Measurements from ENCODE around the gene FGD1. TPM values are rescaled to one million over a fixed set of nuclear protein-coding genes. Genes with fewer than 3 reads are reported as not detected.

FGD1 gene
- total RNA-seq, 1 experiment from 2014 or later, result not detected

- Histone ChIP-seq H4K20me1 (ENCODE audit: insufficient read depth, low read depth, low read length) (no peaks in the 10 kb centered on the region), H3K4me2 (ENCODE audit: low read depth, low read length, poor library complexity, severe bottlenecking) (no peak overlapping the region), H3K4me1 (ENCODE audit: low read length) (peaks cover 10% of the 10 kb centered on the region), H3K4me3 (ENCODE audit: low read length) (no peak overlapping the region), H3K9me3 (ENCODE audit: low read length) (no peaks in the 10 kb centered on the region), H2AFZ (ENCODE audit: low read length) (no peak overlapping the region), H3K9me2 (replicated peaks; ENCODE audit: insufficient read depth, low read length) (no peaks in the 10 kb centered on the region), H3K27ac (ENCODE audit: low read length) (no peak overlapping the region), H3K27me3 (ENCODE audit: low read length) (no peaks in the 10 kb centered on the region), H3K36me3 (ENCODE audit: insufficient read depth, low read length) (no peaks in the 10 kb centered on the region), H3K9ac (ENCODE audit: low read length) (no peak overlapping the region), H3K79me2 (ENCODE audit: low read length) (peaks cover 30% of the 10 kb centered on the region)
- no peak for DNase-seq
These were observed 50.0 kb downstream of the FGD1 start for GRCh38 chrX:54446084-54446483.

- DNase-seq, result no peak
- no peaks in the 10 kb centered on the region for H4K20me1 ChIP-seq (ENCODE audit: insufficient read depth, low read depth, low read length)
- H3K27ac ChIP-seq (ENCODE audit: low read length), result no peak overlapping the region
- no peak overlapping the region for H3K4me2 ChIP-seq (ENCODE audit: low read depth, low read length, poor library complexity, severe bottlenecking)
- no peak overlapping the region for H3K4me3 ChIP-seq (ENCODE audit: low read length)
- peaks cover 39% of the 10 kb centered on the region for H3K79me2 ChIP-seq (ENCODE audit: low read length)
- no peaks in the 10 kb centered on the region for H3K9me3 ChIP-seq (ENCODE audit: low read length)
- H2AFZ ChIP-seq (ENCODE audit: low read length), result no peak overlapping the region
- H3K9me2 ChIP-seq (replicated peaks; ENCODE audit: insufficient read depth, low read length), result no peaks in the 10 kb centered on the region
- peaks cover 10% of the 10 kb centered on the region for H3K4me1 ChIP-seq (ENCODE audit: low read length)
- H3K9ac ChIP-seq (ENCODE audit: low read length), result no peak overlapping the region
- no peaks in the 10 kb centered on the region for H3K36me3 ChIP-seq (ENCODE audit: insufficient read depth, low read length)
- no peaks in the 10 kb centered on the region for H3K27me3 ChIP-seq (ENCODE audit: low read length)
These were observed 51.3 kb downstream of the FGD1 start for GRCh38 chrX:54444752-54445151.

- no peaks in the 10 kb centered on the region for H3K27me3 ChIP-seq (ENCODE audit: low read length)
- H3K79me2 ChIP-seq (ENCODE audit: low read length), result peaks cover 39% of the 10 kb centered on the region
- no peaks in the 10 kb centered on the region for H3K9me2 ChIP-seq (replicated peaks; ENCODE audit: insufficient read depth, low read length)
- H3K36me3 ChIP-seq (ENCODE audit: insufficient read depth, low read length), result no peaks in the 10 kb centered on the region
- H3K4me3 ChIP-seq (ENCODE audit: low read length), result no peak overlapping the region
- DNase-seq, result no peak
- no peak overlapping the region for H2AFZ ChIP-seq (ENCODE audit: low read length)
- no peaks in the 10 kb centered on the region for H3K9me3 ChIP-seq (ENCODE audit: low read length)
- no peak overlapping the region for H3K27ac ChIP-seq (ENCODE audit: low read length)
- peaks cover 14% of the 10 kb centered on the region for H3K4me1 ChIP-seq (ENCODE audit: low read length)
- H4K20me1 ChIP-seq (ENCODE audit: insufficient read depth, low read depth, low read length), result no peaks in the 10 kb centered on the region
- no peak overlapping the region for H3K4me2 ChIP-seq (ENCODE audit: low read depth, low read length, poor library complexity, severe bottlenecking)
- H3K9ac ChIP-seq (ENCODE audit: low read length), result no peak overlapping the region
These were observed 53.2 kb downstream of the FGD1 start for GRCh38 chrX:54442790-54443189.

- Histone ChIP-seq H3K4me1 (ENCODE audit: low read length) (peaks cover 14% of the 10 kb centered on the region), H3K79me2 (ENCODE audit: low read length) (peaks cover 39% of the 10 kb centered on the region), H3K9me2 (replicated peaks; ENCODE audit: insufficient read depth, low read length) (no peaks in the 10 kb centered on the region), H3K36me3 (ENCODE audit: insufficient read depth, low read length) (no peaks in the 10 kb centered on the region), H3K4me2 (ENCODE audit: low read depth, low read length, poor library complexity, severe bottlenecking) (peak within 1 kb of the TSS; percentile 62), H3K9me3 (ENCODE audit: low read length) (no peaks in the 10 kb centered on the region), H3K27me3 (ENCODE audit: low read length) (no peaks in the 10 kb centered on the region), H3K9ac (ENCODE audit: low read length) (peak within 1 kb of the TSS; percentile 84), H3K27ac (ENCODE audit: low read length) (no peak within 1 kb of the TSS), H2AFZ (ENCODE audit: low read length) (peak within 1 kb of the TSS; percentile 69), H4K20me1 (ENCODE audit: insufficient read depth, low read depth, low read length) (no peaks in the 10 kb centered on the region), H3K4me3 (ENCODE audit: low read length) (peak within 1 kb of the TSS; percentile 88)
- DNase-seq, result peak; percentile 90
These were observed 55.8 kb downstream of the FGD1 start, which contains the start of gene TSR2 for GRCh38 chrX:54439960-54440871. Gene TSR2 (plus strand): TSS chrX:54440404. CDS start chrX:54440422, 18 bp downstream.

GRCh38 chrX:54435121-54435520 lies 60.9 kb downstream of the FGD1 start:
- Histone ChIP-seq H3K4me1 (ENCODE audit: low read length) (peaks cover 4% of the 10 kb centered on the region; the same call in 1 of the 2 replicates), H3K79me2 (ENCODE audit: low read length) (no peaks in the 10 kb centered on the region), H3K27me3 (ENCODE audit: low read length) (no peaks in the 10 kb centered on the region), H3K4me2 (ENCODE audit: low read depth, low read length, poor library complexity, severe bottlenecking) (no peak overlapping the region), H4K20me1 (ENCODE audit: insufficient read depth, low read depth, low read length) (no peaks in the 10 kb centered on the region), H3K36me3 (ENCODE audit: insufficient read depth, low read length) (no peaks in the 10 kb centered on the region), H3K9me3 (ENCODE audit: low read length) (no peaks in the 10 kb centered on the region), H3K9ac (ENCODE audit: low read length) (no peak overlapping the region), H3K27ac (ENCODE audit: low read length) (no peak overlapping the region), H3K4me3 (ENCODE audit: low read length) (no peak overlapping the region), H2AFZ (ENCODE audit: low read length) (no peak overlapping the region), H3K9me2 (replicated peaks; ENCODE audit: insufficient read depth, low read length) (no peaks in the 10 kb centered on the region)
- no peak for DNase-seq

- H3K27me3 ChIP-seq (ENCODE audit: low read length), result no peaks in the 10 kb centered on the region
- no peak overlapping the region for H3K9ac ChIP-seq (ENCODE audit: low read length)
- no peak overlapping the region for H3K4me2 ChIP-seq (ENCODE audit: low read depth, low read length, poor library complexity, severe bottlenecking)
- no peaks in the 10 kb centered on the region for H3K36me3 ChIP-seq (ENCODE audit: insufficient read depth, low read length)
- no peak overlapping the region for H3K4me3 ChIP-seq (ENCODE audit: low read length)
- no peak overlapping the region for H2AFZ ChIP-seq (ENCODE audit: low read length)
- DNase-seq, result peak; percentile 28
- H3K79me2 ChIP-seq (ENCODE audit: low read length), result no peaks in the 10 kb centered on the region
- H4K20me1 ChIP-seq (ENCODE audit: insufficient read depth, low read depth, low read length), result no peaks in the 10 kb centered on the region
- H3K4me1 ChIP-seq (ENCODE audit: low read length), result no peaks in the 10 kb centered on the region
- H3K9me3 ChIP-seq (ENCODE audit: low read length), result no peaks in the 10 kb centered on the region
- no peak overlapping the region for H3K27ac ChIP-seq (ENCODE audit: low read length)
- H3K9me2 ChIP-seq (replicated peaks; ENCODE audit: insufficient read depth, low read length), result no peaks in the 10 kb centered on the region
These were observed 65.5 kb downstream of the FGD1 start for GRCh38 chrX:54430519-54430918.

- no peak overlapping the region for H3K27ac ChIP-seq (ENCODE audit: low read length)
- H3K79me2 ChIP-seq (ENCODE audit: low read length), result no peaks in the 10 kb centered on the region
- no peak overlapping the region for H2AFZ ChIP-seq (ENCODE audit: low read length)
- DNase-seq, result no peak
- H3K4me2 ChIP-seq (ENCODE audit: low read depth, low read length, poor library complexity, severe bottlenecking), result no peak overlapping the region
- H3K9me3 ChIP-seq (ENCODE audit: low read length), result no peaks in the 10 kb centered on the region
- no peaks in the 10 kb centered on the region for H3K9me2 ChIP-seq (replicated peaks; ENCODE audit: insufficient read depth, low read length)
- no peaks in the 10 kb centered on the region for H3K4me1 ChIP-seq (ENCODE audit: low read length)
- no peak overlapping the region for H3K4me3 ChIP-seq (ENCODE audit: low read length)
- H3K27me3 ChIP-seq (ENCODE audit: low read length), result no peaks in the 10 kb centered on the region
- H3K36me3 ChIP-seq (ENCODE audit: insufficient read depth, low read length), result no peaks in the 10 kb centered on the region
- H4K20me1 ChIP-seq (ENCODE audit: insufficient read depth, low read depth, low read length), result no peaks in the 10 kb centered on the region
- H3K9ac ChIP-seq (ENCODE audit: low read length), result no peak overlapping the region
These were observed 68.1 kb downstream of the FGD1 start for GRCh38 chrX:54427837-54428424.

GRCh38 chrX:54423161-54423888 lies 72.7 kb downstream of the FGD1 start:
- no peak for DNase-seq
- Histone ChIP-seq H3K9me2 (replicated peaks; ENCODE audit: insufficient read depth, low read length) (no peaks in the 10 kb centered on the region), H3K27me3 (ENCODE audit: low read length) (no peaks in the 10 kb centered on the region), H2AFZ (ENCODE audit: low read length) (no peak overlapping the region), H3K27ac (ENCODE audit: low read length) (no peak overlapping the region), H3K4me1 (ENCODE audit: low read length) (no peaks in the 10 kb centered on the region), H4K20me1 (ENCODE audit: insufficient read depth, low read depth, low read length) (no peaks in the 10 kb centered on the region), H3K79me2 (ENCODE audit: low read length) (no peaks in the 10 kb centered on the region), H3K9ac (ENCODE audit: low read length) (no peak overlapping the region), H3K4me2 (ENCODE audit: low read depth, low read length, poor library complexity, severe bottlenecking) (no peak overlapping the region), H3K4me3 (ENCODE audit: low read length) (no peak overlapping the region), H3K9me3 (ENCODE audit: low read length) (no peaks in the 10 kb centered on the region), H3K36me3 (ENCODE audit: insufficient read depth, low read length) (no peaks in the 10 kb centered on the region)

All from Karpas-422 (cell line).